ENCODE results near the gene TOP2A. TPM values are rescaled to one million over a fixed set of nuclear protein-coding genes. Genes with fewer than 3 reads are reported as not detected.
A peak's percentile ranks its signal among the peaks of the same experiment; 100 is the strongest.
"Not testable (repeated sequence)": the region's sequence is repeated elsewhere in the genome, so short reads cannot be mapped to it uniquely, and the experiment has no call there.

Gene TOP2A
- total RNA-seq, 1 experiment from 2014 or later: 235 TPM

DNA sequence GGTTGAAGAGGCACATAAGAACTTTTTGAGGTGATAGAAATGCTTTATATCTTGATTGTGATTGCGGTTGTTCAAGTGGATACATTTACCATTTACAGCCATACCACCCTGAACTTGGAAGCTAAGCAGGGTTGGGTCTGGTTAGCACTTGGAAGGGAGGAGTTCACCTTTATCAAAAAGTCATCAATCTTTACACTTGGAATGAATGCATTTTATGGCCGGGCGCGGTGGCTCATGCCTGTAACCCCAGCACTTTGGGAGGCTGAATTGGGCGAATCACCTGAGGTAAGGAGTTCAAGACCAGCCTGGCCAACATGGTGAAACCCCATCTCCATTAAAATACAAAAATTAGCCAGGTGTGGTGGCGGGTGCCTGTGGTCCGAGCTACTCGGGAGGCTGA, 43.7 kb downstream of the TOP2A start:
- Histone ChIP-seq H3K4me2 (no peak overlapping the region), H3K9me3 (ENCODE audit: insufficient read depth, low read depth) (no peaks in the 10 kb centered on the region), H3K27me3 (ENCODE audit: insufficient read depth, low read depth) (no peaks in the 10 kb centered on the region), H3K9me2 (ENCODE audit: insufficient read depth) (no peaks in the 10 kb centered on the region), H3K36me3 (ENCODE audit: low read depth) (no peaks in the 10 kb centered on the region), H3K27ac (no peak overlapping the region), H3K79me2 (ENCODE audit: low read depth) (no peaks in the 10 kb centered on the region), H2AFZ (no peak overlapping the region), H4K20me1 (ENCODE audit: insufficient read depth) (no peaks in the 10 kb centered on the region), H3K4me3 (no peak overlapping the region), H3K4me1 (replicated peaks; ENCODE audit: insufficient read depth) (peaks cover 12% of the 10 kb centered on the region; the same call in 1 of the 2 replicates), H3F3A (ENCODE audit: insufficient read depth, low read depth) (peaks cover 7% of the 10 kb centered on the region; the same call in 1 of the 2 replicates)
- POLR2A ChIA-PET (ENCODE audit: unreplicated experiment): interaction anchor here (0.6 kb wide), 1 partner anchor 9 kb away, joined by 3 read pairs; no protein-coding TSS in a partner anchor
- TF ChIP-seq EZH2 (IDR thresholded peaks at IDR 0.05; ENCODE audit: low read depth): no peak
- TF ChIP-seq, protein P1, sequence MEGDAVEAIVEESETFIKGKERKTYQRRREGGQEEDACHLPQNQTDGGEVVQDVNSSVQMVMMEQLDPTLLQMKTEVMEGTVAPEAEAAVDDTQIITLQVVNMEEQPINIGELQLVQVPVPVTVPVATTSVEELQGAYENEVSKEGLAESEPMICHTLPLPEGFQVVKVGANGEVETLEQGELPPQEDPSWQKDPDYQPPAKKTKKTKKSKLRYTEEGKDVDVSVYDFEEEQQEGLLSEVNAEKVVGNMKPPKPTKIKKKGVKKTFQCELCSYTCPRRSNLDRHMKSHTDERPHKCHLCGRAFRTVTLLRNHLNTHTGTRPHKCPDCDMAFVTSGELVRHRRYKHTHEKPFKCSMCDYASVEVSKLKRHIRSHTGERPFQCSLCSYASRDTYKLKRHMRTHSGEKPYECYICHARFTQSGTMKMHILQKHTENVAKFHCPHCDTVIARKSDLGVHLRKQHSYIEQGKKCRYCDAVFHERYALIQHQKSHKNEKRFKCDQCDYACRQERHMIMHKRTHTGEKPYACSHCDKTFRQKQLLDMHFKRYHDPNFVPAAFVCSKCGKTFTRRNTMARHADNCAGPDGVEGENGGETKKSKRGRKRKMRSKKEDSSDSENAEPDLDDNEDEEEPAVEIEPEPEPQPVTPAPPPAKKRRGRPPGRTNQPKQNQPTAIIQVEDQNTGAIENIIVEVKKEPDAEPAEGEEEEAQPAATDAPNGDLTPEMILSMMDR (conservative IDR thresholded peaks at IDR 0.05): no peak
- intact Hi-C loops (cut with micrococcal nuclease; ENCODE audit: unreplicated experiment): no loop called here
- DNase-seq: no peak
- CTCF ChIA-PET: no interaction called here
- BruUV-seq (replicated peaks): no TSS peak

DNA sequence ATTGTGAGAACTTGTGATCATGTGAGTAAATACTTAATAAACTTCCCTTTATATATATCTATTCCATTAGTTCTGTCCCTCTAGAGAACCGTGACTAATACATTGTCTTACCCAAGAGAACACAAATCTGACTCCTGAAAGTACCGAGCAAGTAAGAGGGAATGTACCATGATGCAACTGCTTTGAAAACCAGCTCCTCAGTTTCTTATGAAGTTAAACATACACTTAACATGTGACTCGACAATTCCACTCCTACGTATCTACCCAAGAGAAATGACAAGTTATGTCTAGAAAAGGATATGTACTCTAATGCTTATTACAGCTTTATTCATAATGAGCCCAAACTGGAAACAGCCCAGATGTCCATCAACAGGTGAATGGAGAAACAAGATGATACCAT, 44.4 kb downstream of the TOP2A start:
- ChIA-PET POLR2A (ENCODE audit: unreplicated experiment) (interaction anchor here (0.6 kb wide), 1 partner anchor 8 kb away, joined by 3 read pairs; no protein-coding TSS in a partner anchor), CTCF (no interaction called here)
- Histone ChIP-seq H3K79me2 (ENCODE audit: low read depth) (no peaks in the 10 kb centered on the region), H3K9me3 (ENCODE audit: insufficient read depth, low read depth) (no peaks in the 10 kb centered on the region), H4K20me1 (ENCODE audit: insufficient read depth) (no peaks in the 10 kb centered on the region), H3K4me2 (no peak overlapping the region), H3K36me3 (ENCODE audit: low read depth) (no peaks in the 10 kb centered on the region), H3K27ac (no peak overlapping the region), H2AFZ (no peak overlapping the region), H3K4me3 (no peak overlapping the region), H3K4me1 (replicated peaks; ENCODE audit: insufficient read depth) (peaks cover 12% of the 10 kb centered on the region; the same call in 1 of the 2 replicates), H3F3A (ENCODE audit: insufficient read depth, low read depth) (peaks cover 7% of the 10 kb centered on the region; the same call in 1 of the 2 replicates), H3K27me3 (ENCODE audit: insufficient read depth, low read depth) (no peaks in the 10 kb centered on the region), H3K9me2 (ENCODE audit: insufficient read depth) (no peaks in the 10 kb centered on the region)
- DNase-seq: no peak
- BruUV-seq (replicated peaks): no TSS peak
- intact Hi-C loops (cut with micrococcal nuclease; ENCODE audit: unreplicated experiment): no loop called here
- TF ChIP-seq EZH2 (IDR thresholded peaks at IDR 0.05; ENCODE audit: low read depth): no peak
- TF ChIP-seq, protein P1 (conservative IDR thresholded peaks at IDR 0.05): no peak

DNA sequence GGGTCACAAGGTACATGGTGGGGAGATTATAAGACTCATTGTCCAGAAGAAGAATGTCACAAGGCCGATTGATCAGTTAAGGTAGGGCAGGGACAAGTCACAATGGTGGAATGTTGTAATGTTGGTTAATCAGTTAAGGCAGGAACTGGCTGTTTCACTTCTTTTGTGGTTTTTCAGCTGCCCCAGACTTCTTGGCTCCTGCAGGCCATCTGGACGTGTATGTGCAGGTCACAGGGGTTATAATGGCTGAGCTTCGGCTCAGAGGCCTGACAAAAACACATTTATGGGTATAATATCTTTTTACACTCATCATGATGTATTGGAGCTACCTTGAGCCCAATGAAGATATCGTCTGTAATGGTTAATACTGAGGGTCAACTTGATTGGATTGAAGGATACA, 45.1 kb downstream of the TOP2A start:
- H3K4me2 ChIP-seq; intact Hi-C loops (cut with micrococcal nuclease; ENCODE audit: unreplicated experiment); H3K36me3 ChIP-seq (ENCODE audit: low read depth); H3K27me3 ChIP-seq (ENCODE audit: insufficient read depth, low read depth); CTCF ChIA-PET; H2AFZ ChIP-seq; H3K9me2 ChIP-seq (ENCODE audit: insufficient read depth); H3K9me3 ChIP-seq (ENCODE audit: insufficient read depth, low read depth); H3K79me2 ChIP-seq (ENCODE audit: low read depth); H3F3A ChIP-seq (ENCODE audit: insufficient read depth, low read depth); H4K20me1 ChIP-seq (ENCODE audit: insufficient read depth); BruUV-seq (replicated peaks); H3K4me3 ChIP-seq: not testable (repeated sequence)
- DNase-seq: peak in 1 of 2 experiments; percentile 48
- peaks cover 12% of the 10 kb centered on the region; the same call in 1 of the 2 replicates for H3K4me1 ChIP-seq (replicated peaks; ENCODE audit: insufficient read depth)
- H3K27ac ChIP-seq: peak overlapping the region; percentile 19; the same call in 1 of the 2 replicates
- POLR2A ChIA-PET (ENCODE audit: unreplicated experiment): interaction anchor here (0.6 kb wide), 1 partner anchor 129 kb away, joined by 19 read pairs; the partner anchor contains the start of gene TNS4

DNA sequence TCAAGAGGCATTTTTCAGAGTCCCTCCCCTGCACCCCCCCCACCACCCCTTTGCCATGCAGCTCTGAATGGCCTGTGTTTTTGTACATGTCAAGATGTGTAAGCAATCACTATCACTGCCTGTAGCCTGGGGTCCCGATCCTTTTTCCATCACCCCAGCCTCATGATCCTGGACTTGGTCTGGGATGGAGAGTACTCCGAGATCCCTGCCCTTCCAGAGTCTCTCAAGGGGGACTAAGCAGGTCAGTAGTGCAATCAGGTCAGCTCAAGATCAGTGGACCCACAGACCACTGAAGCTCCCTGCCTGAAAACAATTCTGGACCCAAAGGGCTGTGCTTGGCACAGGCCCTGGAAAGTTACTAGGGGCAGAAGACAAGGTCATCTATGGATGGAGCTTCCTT, 45.7 kb downstream of the TOP2A start:
- H3K9me2 ChIP-seq (ENCODE audit: insufficient read depth): no peaks in the 10 kb centered on the region
- H3K79me2 ChIP-seq (ENCODE audit: low read depth): no peaks in the 10 kb centered on the region
- DNase-seq: no peak
- TF ChIP-seq, protein P1 (conservative IDR thresholded peaks at IDR 0.05): no peak
- TF ChIP-seq EZH2 (IDR thresholded peaks at IDR 0.05; ENCODE audit: low read depth): no peak
- H3K36me3 ChIP-seq (ENCODE audit: low read depth): no peaks in the 10 kb centered on the region
- no peak overlapping the region for H3K4me2 ChIP-seq
- intact Hi-C loops (cut with micrococcal nuclease; ENCODE audit: unreplicated experiment): no loop called here
- H4K20me1 ChIP-seq (ENCODE audit: insufficient read depth): no peaks in the 10 kb centered on the region
- no peak overlapping the region for H3K4me3 ChIP-seq
- H2AFZ ChIP-seq: no peak overlapping the region
- BruUV-seq (replicated peaks): no TSS peak
- H3F3A ChIP-seq (ENCODE audit: insufficient read depth, low read depth): peaks cover 7% of the 10 kb centered on the region; the same call in 1 of the 2 replicates
- ChIA-PET POLR2A (ENCODE audit: unreplicated experiment) (interaction anchor here (0.6 kb wide), 1 partner anchor 130 kb away, joined by 19 read pairs; the partner anchor contains the start of gene TNS4), CTCF (no interaction called here)
- no peaks in the 10 kb centered on the region for H3K9me3 ChIP-seq (ENCODE audit: insufficient read depth, low read depth)
- peak overlapping the region; percentile 19; the same call in 1 of the 2 replicates for H3K27ac ChIP-seq
- peaks cover 12% of the 10 kb centered on the region; the same call in 1 of the 2 replicates for H3K4me1 ChIP-seq (replicated peaks; ENCODE audit: insufficient read depth)
- H3K27me3 ChIP-seq (ENCODE audit: insufficient read depth, low read depth): no peaks in the 10 kb centered on the region
